ENCODE measurements around the gene TRIP10. TPM values are rescaled to one million over a fixed set of nuclear protein-coding genes. Genes with fewer than 3 reads are reported as not detected.

Gene TRIP10
- total and polyA plus RNA-seq, 9 donors: 57.3 to 149 (median 106) TPM

DNA sequence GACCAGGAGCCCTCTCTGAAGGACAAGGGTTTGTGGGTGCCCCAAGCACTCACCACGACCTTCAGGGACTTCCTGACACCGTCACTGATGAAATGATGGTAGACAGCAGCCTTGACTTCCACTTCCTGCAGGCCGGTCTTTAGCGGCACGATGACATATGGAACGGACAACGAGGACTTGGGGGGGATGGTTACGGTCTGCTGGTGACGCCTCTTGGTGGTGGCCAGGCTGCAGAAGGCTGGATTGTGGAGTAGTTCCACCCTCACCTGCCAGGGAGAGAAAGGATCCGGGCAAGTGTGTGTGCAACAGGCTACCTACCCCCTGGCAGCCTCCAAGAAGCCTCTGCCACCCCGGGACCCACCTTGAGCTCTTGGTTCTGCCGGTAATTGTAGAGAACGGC lies 42.2 kb upstream of the TRIP10 start:
- DNase-seq: no peak
- H3K4me1 ChIP-seq (ENCODE audit: insufficient read depth): no peaks in the 10 kb centered on the region
- no peak overlapping the region for H3K4me3 ChIP-seq
- no peaks in the 10 kb centered on the region for H3K27me3 ChIP-seq
- H3K36me3 ChIP-seq: no peaks in the 10 kb centered on the region
- no peak overlapping the region for H3K27ac ChIP-seq
- H3K9me3 ChIP-seq: no peaks in the 10 kb centered on the region
- intact Hi-C loops (cut with DNase I): no loop called here
- WGBS, 3 donors: 75 to 80% (median 78%) methylated on average over 13 of the region's 13 CpGs
- TF ChIP-seq, protein P1, sequence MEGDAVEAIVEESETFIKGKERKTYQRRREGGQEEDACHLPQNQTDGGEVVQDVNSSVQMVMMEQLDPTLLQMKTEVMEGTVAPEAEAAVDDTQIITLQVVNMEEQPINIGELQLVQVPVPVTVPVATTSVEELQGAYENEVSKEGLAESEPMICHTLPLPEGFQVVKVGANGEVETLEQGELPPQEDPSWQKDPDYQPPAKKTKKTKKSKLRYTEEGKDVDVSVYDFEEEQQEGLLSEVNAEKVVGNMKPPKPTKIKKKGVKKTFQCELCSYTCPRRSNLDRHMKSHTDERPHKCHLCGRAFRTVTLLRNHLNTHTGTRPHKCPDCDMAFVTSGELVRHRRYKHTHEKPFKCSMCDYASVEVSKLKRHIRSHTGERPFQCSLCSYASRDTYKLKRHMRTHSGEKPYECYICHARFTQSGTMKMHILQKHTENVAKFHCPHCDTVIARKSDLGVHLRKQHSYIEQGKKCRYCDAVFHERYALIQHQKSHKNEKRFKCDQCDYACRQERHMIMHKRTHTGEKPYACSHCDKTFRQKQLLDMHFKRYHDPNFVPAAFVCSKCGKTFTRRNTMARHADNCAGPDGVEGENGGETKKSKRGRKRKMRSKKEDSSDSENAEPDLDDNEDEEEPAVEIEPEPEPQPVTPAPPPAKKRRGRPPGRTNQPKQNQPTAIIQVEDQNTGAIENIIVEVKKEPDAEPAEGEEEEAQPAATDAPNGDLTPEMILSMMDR (IDR thresholded peaks at IDR 0.05): no peak
- TF ChIP-seq POLR2A (IDR thresholded peaks at IDR 0.05) (no peak), EP300 (IDR thresholded peaks at IDR 0.05) (no peak)

DNA sequence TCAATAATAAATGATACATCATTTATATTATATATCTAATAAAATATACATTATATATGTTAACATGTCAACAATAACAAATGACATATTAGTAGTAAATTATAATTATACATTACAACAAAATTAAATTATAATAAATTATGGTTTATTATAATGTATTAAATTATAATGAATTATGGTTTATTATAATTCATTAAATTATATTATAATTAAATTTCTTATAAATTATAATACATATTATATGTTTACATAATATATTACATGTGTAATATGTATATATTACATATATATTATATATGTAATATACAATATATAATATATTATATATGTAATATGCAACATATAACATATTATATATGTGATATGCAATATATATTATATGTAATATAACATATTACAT lies 39.5 kb upstream of the TRIP10 start:
- intact Hi-C loops (cut with DNase I): loop anchor here in 1 of 4 donors (10.0 kb wide), 1 partner anchor 55 kb away; no protein-coding TSS in a partner anchor
- TF ChIP-seq EP300 (IDR thresholded peaks at IDR 0.05): no peak
- TF ChIP-seq POLR2A (IDR thresholded peaks at IDR 0.05): no peak
- TF ChIP-seq, protein P1 (IDR thresholded peaks at IDR 0.05): no peak
- Histone ChIP-seq H3K4me3 (no peak overlapping the region), H3K9me3 (no peaks in the 10 kb centered on the region), H3K4me1 (ENCODE audit: insufficient read depth) (no peaks in the 10 kb centered on the region), H3K27me3 (no peaks in the 10 kb centered on the region), H3K27ac (no peak overlapping the region), H3K36me3 (no peaks in the 10 kb centered on the region)
- no peak for DNase-seq

DNA sequence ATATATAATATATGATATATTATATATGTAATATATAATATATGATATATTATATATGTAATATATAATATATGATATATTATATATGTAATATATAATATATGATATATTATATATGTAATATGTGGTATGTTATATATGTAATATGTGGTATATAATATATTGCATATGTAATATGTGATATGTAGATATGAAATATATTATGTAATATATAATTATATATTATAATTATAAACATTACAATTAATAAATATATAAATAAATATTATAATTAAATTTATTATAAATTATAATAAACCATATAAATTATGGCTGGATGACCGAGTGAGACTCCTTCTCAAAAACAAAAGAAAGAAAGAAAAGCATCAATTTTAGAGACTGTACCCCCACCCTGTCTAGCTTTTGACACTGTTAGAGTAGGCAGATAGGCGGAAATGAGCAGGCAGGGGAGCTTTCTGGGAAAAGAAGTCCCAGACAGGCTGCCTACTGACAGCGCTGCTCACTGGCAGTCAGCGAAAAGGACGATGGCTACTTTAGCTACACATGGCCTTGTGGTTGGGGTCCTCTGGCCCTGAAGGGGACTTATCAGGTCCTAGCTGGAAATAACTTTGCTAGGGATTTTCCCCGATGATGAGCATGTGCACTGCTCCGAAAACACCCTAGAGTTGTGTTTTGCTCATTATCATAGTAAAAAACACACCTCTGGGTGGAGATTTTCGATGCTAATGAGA lies 38.7 kb upstream of the TRIP10 start:
- 85 to 88% (median 86%) methylated on average over 8 of the region's 8 CpGs for WGBS, 3 donors
- intact Hi-C loops (cut with DNase I): loop anchor here in 1 of 4 donors (10.0 kb wide), 1 partner anchor 54 kb away; no protein-coding TSS in a partner anchor
- DNase-seq: no peak
- H3K9me3 ChIP-seq: no peaks in the 10 kb centered on the region
- TF ChIP-seq, protein P1 (IDR thresholded peaks at IDR 0.05): no peak
- TF ChIP-seq POLR2A (IDR thresholded peaks at IDR 0.05) (no peak), EP300 (IDR thresholded peaks at IDR 0.05) (no peak)
- H3K27me3 ChIP-seq: no peaks in the 10 kb centered on the region
- H3K4me3 ChIP-seq: no peak overlapping the region
- no peaks in the 10 kb centered on the region for H3K36me3 ChIP-seq
- no peak overlapping the region for H3K27ac ChIP-seq
- no peaks in the 10 kb centered on the region for H3K4me1 ChIP-seq (ENCODE audit: insufficient read depth)

DNA sequence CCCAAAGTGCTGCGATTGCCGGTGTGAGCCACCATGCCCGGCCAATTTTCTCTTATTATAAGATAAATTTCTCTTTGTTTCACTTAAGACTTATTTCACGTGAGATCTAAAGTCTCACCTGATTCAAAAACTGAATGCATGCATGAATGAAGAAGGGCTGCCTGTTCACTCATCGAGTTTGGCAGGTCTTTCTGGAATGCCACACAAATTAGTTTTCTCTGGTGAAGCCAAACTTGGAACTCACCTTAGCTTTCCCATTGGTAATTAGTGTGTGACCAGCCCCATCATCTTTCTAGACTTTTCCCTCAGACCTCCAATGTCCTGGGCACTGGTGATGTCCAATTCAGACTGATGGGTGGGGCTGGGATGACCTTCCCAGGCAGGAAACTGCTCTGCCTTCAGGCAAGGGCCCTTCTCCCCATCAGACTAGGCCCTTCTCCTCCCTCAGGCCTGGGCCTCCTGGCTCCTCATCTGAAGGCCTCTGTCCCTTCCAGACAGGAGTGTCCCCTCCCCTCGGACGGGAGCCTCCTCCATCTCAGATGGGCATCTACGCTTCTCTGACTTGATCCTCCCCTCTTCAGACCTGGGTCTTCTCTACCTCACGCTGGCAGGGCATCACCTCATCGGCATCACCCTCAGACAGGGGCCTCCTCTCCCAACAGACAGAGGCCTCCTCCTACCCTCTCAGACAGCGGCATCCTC lies 33.4 kb upstream of the TRIP10 start:
- no peaks in the 10 kb centered on the region for H3K4me1 ChIP-seq (ENCODE audit: insufficient read depth)
- intact Hi-C loops (cut with DNase I): loop anchor here in 1 of 4 donors (10.0 kb wide), 1 partner anchor 49 kb away; no protein-coding TSS in a partner anchor
- H3K9me3 ChIP-seq: no peaks in the 10 kb centered on the region
- H3K36me3 ChIP-seq: no peaks in the 10 kb centered on the region
- no peak for TF ChIP-seq EP300 (IDR thresholded peaks at IDR 0.05)
- TF ChIP-seq, protein P1 (IDR thresholded peaks at IDR 0.05): no peak
- no peak for TF ChIP-seq POLR2A (IDR thresholded peaks at IDR 0.05)
- WGBS, 3 donors: 78 to 82% (median 79%) methylated on average over 11 of the region's 11 CpGs
- no peaks in the 10 kb centered on the region for H3K27me3 ChIP-seq
- no peak for DNase-seq
- H3K4me3 ChIP-seq: no peak overlapping the region
- H3K27ac ChIP-seq: no peak overlapping the region

Measured in ovary (tissue), 9 donors.